Activated naive CD4-positive, alpha-beta T cell treated with anti-CD3 and anti-CD28 coated beads, Interleukin-2, amount 50 U/mL, for 16 hours (primary cell): ENCODE measurements around the gene TBX4.
"Not testable (repeated sequence)": the region's sequence is repeated elsewhere in the genome, so short reads cannot be mapped to it uniquely, and the experiment has no call there.

Experiments used
- DNase-seq: peaks from one replicate; pipeline ENCODE4 v3.0.0-alpha.2; 2020

TBX4 gene

GRCh38 chr17:61486135-61487120, 34.2 kb downstream of the TBX4 start:
- DNase-seq = no peak

GRCh38 chr17:61487161-61487988, 35.2 kb downstream of the TBX4 start:
- DNase-seq = no peak

DNA sequence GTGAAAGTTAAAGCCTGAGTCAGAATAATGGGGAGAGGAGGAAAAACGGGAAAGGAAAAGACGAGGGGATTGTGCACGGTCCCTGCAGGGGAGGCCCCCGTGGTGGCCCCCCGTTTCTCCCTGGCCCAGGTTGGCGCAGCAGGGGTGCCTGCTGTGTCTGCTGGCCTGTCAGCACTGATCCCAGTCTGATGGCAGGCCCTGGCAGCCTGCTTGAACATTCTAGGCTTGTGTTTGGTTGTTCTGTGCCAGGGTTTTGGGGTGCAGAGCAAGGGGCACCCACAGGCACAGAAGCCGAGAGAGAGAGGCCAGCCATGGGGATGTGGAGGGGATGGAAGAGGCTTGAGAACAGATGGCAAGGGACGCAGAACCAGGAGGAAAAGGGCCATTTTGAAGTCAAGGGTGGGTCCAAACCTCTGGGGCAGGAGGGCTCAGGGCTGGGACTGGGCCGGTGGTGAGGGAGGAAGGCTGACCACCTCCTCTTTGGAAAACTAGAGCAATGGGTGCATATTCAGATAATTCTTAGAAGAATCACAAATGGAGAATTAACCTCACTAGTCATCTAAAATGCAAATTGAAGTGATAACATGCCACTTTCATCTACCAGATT, 35.9 kb downstream of the TBX4 start:
- DNase-seq = no peak

DNA sequence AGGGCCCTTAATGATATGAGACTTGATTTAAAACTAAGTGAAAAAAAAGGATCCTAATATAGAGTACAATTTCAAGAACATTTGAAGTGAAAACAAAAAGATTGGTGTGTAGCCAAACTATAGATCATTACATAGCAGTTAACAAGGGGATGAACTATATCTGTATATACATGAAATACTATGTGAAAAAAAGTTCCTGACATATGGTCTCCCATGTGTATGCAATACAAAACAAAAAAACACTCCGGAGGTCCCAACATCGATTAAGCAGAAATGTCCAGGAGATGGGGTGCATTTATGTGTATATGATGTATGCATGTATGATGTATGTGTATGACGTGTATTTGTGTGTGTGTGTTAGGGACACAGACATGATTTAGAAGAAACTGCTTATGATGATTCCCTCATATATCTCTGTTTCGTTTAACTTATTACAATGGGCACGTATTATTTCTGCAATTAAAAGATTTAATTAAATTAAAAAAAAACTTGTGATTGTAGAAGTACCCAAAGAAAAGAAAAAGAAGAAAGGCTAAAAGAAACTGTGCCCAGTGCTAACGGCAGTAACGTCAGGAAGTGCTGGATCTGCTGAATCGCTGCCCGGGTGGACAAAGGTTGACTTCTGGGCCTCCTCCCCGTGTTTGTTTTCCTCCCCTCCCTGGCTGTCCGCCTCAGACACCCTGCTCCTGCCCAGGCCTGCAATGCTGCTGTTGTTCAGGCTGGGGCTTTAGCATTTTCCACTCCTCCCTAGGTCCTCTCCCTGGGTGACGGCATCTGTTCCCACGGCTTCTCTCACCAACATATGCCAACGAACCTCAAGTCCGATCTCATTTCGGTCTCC, 36.9 kb downstream of the TBX4 start:
- DNase-seq = no peak

DNA sequence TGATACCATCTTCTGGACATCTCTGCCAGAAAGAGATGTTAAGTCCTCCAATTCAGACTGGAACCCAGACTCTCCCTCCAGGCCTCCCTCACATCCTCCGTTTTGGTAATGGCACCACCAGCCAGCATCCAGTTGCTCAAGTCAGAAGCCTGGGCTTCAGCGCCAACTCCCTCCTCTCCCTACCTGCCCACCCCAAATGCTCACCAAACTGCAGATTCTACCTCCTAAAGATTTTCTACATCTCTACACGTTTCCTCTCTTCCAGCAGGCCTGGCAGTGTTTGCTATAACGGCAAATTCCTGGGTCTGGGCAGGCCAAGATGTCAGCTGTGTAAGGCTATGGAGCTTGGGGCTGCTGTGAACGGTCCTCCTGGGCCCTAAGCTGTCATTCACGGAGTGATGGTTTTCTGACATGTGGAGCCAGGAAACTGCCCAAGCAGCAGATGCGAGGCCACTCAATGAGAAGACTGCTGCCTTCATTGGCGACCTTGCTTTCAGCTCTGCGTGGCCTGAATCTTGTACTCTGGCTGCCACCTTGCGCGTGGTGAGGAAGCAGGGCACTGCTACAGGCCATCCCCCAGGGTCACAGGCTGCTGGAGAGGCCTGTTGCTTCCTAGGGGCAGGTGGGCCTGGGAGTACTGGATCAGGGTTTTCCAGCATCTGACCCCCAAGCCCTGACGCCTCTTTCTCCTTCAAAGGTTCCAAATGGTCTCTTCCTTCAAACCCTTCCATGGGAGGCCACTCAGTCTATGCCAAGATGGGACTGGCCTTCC, 37.7 kb downstream of the TBX4 start:
- no peak for DNase-seq

- DNase-seq = no peak
Observed at GRCh38 chr17:61490540-61490975, 38.3 kb downstream of the TBX4 start.

DNA sequence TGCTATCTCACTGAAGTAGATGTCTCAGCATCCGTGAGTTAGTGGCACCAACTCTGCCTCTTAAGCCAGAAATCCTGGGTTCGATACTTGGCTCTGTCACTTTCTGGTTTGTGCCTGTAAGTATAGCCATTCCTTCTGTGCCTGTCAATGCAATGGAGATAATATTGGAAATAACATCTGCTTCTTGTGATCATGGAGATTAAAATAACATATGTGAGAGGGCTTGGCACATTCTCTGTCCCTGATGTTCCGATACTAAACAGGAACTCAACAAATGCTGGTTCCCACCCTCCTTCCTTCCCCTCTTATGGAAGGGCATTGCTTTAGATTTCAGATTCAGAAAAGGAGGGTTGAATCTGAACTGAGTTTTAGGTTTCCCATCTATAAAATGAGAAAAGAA, 39.8 kb downstream of the TBX4 start:
- DNase-seq = no peak

DNA sequence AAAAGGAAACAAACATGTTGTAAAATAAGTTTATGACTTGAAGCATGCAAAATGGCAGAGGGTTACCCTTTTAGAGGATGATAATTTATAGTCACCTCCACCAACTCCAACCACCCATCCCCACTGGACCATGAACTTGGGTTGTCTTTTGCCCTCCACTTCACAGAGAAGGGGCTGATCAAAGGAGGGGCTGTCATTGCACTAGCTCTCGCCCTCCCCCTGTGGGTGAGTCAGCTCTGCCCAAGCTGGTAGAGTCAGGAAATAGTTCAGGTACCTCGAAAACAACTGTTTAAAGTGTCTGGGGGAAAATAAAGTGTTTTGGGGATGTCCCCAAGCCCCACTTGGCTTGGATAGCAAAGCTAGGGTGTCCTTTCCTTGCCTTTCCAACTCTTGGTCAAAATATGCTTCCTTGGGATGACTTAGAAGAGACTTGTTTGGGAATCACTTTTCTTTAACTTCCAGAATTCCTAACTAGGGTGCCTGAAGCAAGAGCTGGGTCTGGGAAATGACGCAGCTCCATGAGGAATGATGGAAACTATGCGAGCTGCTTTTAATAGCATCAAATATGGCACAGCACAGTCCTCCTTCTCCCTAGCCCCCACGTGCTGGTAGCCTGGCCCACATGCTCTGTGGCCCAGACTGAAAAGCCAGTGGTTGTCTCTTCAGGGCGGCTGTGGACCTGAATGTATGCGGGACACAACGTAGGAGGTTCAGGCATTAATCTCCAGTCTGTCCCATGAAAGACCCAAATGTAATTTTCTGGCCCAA, 40.7 kb downstream of the TBX4 start:
- no peak for DNase-seq

GRCh38 chr17:61493830-61494324, 41.7 kb downstream of the TBX4 start:
- DNase-seq = not testable (repeated sequence)

- DNase-seq = no peak
Observed at GRCh38 chr17:61494325-61495160, 42.3 kb downstream of the TBX4 start.

- DNase-seq = no peak
Observed at GRCh38 chr17:61495161-61495857, 43.1 kb downstream of the TBX4 start.

DNA sequence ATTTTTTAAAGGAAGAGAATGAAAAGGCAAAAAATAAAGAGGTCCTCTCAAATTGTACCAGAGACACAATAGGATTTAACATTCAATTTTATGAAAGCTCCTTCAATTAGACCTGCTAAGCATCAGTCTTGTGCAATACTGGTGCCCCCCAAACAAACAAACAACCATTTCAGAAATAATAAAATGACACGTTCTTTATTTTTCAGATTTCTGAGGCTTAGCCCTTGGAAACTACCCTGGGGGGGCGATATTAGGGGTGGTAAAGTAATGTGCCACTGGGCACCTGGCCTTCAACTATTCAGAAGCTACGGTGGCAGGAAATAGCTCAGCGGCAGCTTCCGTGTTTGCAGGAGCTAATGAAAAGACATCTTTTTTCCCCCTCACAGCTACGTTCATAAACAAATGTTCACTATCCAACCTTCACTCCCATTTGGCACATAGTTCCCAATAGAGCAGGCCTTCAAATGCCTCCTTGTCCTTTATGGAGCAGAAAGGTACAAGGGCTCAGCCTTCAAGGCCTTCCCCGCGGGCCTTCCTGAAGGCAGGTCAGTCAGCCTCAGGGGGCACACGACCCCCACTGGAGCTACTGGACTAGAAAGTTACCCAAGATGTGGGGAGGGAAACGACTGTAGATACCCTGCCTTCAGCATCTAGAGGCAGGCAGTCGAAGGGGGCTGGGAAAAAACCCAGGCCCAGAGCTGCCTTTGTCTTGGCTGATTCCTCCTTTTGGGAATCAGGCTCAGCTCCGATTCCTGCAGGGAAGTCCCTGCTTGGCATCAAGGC, 44.1 kb downstream of the TBX4 start:
- DNase-seq = no peak

DNA sequence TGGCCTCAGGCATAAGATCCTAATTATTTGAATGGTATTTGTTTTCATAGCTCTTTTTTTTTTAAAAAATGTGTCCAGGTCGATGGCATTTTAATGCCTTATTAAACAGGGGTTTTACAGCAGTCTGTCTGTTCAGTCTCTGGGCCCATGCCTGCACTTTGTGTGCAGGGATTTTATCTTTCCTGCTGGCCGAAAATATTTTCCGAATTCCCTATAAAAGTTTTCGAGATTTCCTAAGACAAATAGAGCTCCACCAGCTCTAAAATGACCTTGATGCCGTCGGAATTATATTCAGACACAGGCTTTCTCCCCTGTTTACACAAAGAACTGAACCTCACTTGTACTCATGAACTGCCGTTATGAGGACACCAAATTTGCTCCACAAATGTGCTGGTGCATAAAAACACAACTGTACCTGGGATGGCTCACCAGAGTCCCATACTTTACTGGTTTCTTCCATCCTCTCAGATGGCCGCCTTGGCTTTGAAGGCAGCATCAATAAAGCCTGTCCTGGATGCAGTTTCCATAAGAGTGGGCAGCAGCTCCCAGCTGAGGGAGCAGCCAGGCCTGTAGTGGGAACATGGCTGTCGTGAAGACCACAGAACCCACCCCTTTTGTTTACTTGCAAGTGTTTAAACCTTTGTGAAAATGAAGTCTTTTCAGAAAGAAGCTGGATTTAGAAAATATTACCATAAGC, 44.9 kb downstream of the TBX4 start:
- no peak for DNase-seq

- no peak for DNase-seq
Observed at GRCh38 chr17:61498042-61498994, 46.1 kb downstream of the TBX4 start.

DNA sequence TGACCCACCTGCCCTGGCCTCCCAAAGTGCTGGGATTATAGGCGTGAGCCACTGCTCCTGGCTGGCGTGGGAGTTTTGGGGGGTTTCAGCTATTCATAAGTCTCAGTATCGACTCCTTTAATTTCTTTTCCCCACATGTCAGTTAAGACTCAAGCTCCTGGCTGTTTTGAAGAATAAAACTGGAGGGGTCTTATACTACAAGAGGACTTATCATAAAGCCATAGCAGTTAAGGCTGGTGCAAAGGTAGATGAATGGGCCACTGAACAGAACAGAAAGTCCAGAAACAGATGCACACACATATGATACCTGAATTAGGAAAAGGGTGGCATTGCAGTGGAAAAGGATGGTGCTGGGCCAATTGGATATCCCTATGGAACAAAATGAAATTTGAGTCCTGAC, 47.4 kb downstream of the TBX4 start:
- no peak for DNase-seq

DNA sequence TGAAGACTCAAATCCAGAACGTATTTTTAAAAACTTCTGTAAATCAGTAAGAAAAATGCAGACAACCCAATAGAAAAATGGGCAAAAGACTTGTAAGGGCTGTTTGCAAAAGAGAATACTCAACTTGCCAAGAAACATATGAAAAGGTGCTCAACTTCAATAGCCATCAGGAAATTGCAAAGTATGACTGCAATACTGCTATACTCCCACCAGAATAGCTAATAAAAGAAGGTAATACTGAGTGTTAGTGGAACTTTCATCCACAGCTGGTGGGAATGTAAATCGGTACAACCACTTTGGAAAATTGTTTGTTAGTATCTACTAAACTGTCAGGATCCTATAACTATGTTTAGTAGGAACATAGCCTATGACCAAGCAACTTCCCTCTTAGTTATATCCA, 48.1 kb downstream of the TBX4 start:
- DNase-seq = no peak
